ENCODE data around the gene LTA.

Gene LTA

DNA sequence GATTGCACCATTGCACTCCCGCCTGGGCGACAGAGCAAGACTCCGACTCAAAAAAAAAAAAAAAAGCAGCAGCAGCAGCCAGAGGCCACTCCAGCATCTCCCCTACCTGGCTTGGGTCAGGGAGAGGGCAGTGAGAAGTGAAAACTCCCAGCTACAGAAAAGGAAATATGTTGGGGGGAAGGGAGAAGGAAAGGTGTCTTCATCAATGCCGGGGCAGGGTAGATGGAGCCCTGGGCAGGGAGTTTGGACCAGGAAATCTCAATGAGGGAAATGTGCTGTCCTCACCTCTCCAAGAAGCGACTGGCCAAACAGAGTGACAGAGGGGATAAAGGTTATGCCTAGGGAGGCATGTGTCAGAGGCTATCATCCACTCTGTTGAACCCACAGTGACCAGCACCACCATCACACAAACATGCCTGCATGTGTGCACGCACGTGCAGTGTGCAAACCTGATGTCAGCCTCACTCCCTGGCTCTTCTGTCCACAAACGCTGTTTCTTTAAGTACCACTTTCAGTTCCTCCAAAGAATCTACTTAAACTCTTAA lies 42.1 kb downstream of the LTA start:
- Histone ChIP-seq H3K36me3 (no peaks in the 10 kb centered on the region), H3K27ac (no peak overlapping the region), H3K9me3 (no peaks in the 10 kb centered on the region), H3K4me1 (no peaks in the 10 kb centered on the region), H3K27me3 (no peaks in the 10 kb centered on the region), H3K4me3 (no peak overlapping the region)
- intact Hi-C loops (cut with DNase I; ENCODE audit: low total_unique reads): no loop called here
- TF ChIP-seq, protein P1, sequence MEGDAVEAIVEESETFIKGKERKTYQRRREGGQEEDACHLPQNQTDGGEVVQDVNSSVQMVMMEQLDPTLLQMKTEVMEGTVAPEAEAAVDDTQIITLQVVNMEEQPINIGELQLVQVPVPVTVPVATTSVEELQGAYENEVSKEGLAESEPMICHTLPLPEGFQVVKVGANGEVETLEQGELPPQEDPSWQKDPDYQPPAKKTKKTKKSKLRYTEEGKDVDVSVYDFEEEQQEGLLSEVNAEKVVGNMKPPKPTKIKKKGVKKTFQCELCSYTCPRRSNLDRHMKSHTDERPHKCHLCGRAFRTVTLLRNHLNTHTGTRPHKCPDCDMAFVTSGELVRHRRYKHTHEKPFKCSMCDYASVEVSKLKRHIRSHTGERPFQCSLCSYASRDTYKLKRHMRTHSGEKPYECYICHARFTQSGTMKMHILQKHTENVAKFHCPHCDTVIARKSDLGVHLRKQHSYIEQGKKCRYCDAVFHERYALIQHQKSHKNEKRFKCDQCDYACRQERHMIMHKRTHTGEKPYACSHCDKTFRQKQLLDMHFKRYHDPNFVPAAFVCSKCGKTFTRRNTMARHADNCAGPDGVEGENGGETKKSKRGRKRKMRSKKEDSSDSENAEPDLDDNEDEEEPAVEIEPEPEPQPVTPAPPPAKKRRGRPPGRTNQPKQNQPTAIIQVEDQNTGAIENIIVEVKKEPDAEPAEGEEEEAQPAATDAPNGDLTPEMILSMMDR (IDR thresholded peaks at IDR 0.05): no peak
- DNase-seq: no peak

DNA sequence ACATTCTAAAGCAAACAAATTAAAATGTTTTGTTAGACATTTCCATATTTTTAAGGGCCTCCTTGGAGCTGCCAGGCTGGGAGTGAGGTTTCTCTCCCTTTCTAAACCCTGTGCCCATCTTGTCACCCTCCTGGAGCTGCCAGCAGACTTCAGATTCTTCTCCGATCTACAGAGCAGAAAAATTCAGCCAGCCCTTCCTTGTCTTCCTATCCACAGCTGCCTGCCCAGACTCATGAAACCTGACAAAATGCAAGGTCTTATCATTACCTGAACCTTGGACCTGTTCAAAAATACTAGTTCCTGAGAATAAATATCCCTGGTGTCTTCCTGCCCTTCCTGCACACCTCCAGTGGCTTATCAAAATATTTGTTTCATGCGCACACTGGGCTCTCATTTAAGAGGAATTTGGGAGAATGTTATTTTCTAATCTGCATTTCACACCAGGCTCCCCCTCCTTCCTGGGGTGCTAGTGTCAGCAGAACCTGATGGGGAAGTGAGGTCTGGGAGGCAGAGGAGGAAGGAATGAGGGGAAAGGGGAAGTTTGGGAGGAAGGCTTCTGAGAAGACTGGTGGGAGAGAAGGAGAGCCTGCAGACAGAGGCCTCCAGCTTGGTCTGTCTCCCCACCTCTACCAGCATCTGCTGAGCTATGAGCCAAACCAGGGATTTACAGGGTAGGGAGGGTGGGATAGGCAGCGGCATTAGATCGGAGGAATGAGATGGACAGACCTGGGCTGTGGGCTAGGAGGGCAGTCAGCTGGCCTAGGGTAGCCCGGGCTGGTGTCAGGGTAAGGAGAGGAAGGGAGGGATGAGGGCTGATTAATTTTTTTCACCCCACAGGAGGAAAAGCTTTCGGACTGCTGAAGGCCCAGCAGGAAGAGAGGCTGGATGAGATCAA lies 42.8 kb downstream of the LTA start, which contains the start of gene AIF1:
Gene AIF1, plus strand, starts transcription at position 551 of the 895 bp plus-strand sequence. Its CDS starts 96 bp downstream, at position 647.
- no peaks in the 10 kb centered on the region for H3K27me3 ChIP-seq
- H3K27ac ChIP-seq: no peak within 1 kb of the TSS
- intact Hi-C loops (cut with DNase I; ENCODE audit: low total_unique reads): no loop called here
- no peaks in the 10 kb centered on the region for H3K4me1 ChIP-seq
- TF ChIP-seq, protein P1 (IDR thresholded peaks at IDR 0.05): no peak
- DNase-seq: no peak
- no peaks in the 10 kb centered on the region for H3K36me3 ChIP-seq
- H3K4me3 ChIP-seq: peak within 1 kb of the TSS; percentile 1 to 18
- no peaks in the 10 kb centered on the region for H3K9me3 ChIP-seq

DNA sequence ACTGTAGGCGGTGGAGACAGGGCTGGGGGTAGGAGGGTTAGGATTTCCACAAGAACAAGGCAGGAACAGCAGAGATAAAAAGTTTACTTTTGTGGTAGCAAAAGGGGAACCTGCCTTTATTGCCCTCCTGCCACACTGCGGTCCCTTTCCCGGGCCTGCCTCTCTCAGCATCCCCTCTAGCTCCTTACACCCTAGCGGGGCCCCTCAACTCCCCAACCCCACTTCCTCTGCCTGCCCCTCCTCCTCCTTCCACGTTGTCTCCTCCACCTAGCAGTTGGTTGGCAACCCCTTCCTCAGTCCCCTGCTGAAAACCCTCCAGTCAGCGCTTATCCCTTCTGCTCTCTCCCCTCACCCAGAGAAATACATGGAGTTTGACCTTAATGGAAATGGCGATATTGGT lies 43.7 kb downstream of the LTA start:
- H3K4me3 ChIP-seq: peak overlapping the region; percentile 1 to 18
- H3K4me1 ChIP-seq: no peaks in the 10 kb centered on the region
- H3K36me3 ChIP-seq: no peaks in the 10 kb centered on the region
- TF ChIP-seq, protein P1 (IDR thresholded peaks at IDR 0.05): no peak
- H3K27me3 ChIP-seq: no peaks in the 10 kb centered on the region
- H3K9me3 ChIP-seq: no peaks in the 10 kb centered on the region
- no peak overlapping the region for H3K27ac ChIP-seq
- no peak for DNase-seq
- intact Hi-C loops (cut with DNase I; ENCODE audit: low total_unique reads): no loop called here

DNA sequence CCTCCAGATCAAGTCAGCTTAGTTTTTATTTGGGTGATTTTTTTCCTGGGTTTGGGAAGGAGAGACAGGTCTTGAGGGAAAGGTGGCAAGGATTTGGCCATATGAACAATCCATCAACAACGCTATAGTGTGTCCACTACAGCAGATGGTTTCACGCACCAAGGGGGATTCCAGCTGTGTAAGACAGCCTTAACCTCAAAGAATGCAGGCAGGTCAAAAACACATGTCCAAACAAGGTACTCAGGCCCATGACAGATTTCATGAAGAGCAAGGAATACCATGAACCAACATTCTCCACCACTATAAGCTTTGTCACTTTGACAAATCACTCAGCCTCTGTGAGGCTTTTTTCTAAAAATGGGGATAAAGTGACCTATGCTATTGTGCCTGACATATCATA lies 44.9 kb downstream of the LTA start:
- no peaks in the 10 kb centered on the region for H3K27me3 ChIP-seq
- H3K36me3 ChIP-seq: no peaks in the 10 kb centered on the region
- H3K4me1 ChIP-seq: peaks cover 0 to 6% (median 3%) of the 10 kb centered on the region in 4 donors
- intact Hi-C loops (cut with DNase I; ENCODE audit: low total_unique reads): no loop called here
- H3K9me3 ChIP-seq: no peaks in the 10 kb centered on the region
- no peak overlapping the region for H3K4me3 ChIP-seq
- no peak for DNase-seq
- no peak overlapping the region for H3K27ac ChIP-seq
- TF ChIP-seq, protein P1 (IDR thresholded peaks at IDR 0.05): no peak

DNA sequence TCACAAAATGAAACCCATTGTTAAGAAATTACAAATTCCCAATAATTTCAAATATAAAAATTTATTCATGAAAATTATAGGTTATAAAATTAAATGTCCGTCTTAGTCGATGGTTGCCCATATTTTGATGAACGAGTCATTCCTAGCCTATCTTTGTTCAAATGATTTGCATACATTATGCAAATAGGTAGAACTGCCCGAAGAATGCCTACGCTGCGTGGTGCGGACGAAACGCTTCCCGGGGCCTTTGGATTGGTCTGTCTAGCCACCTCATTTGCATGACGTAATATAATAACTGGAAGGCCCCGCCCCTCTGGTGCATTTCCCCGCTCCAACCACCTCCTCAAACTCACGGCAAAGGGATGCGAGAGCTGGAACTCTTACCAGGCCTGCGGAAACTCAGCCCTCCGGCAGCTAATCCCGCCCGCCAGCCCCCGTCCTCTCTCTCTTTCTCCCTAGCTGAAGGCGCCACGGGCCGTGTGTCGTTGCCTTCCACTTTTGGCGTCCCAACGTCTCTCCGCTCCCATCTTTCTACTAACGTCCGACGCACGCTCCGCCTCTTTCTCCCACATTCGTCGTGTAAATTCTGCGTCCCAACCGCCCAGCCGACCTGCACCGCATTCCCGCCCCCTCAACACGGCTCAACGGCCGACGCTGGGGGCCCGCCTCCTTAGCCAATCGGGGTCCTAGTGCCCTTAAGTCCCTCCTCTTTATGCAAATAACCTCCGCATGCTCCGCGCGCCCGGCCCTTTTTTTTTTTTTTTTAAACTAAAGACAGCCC lies 47.9 kb downstream of the LTA start:
- no peaks in the 10 kb centered on the region for H3K27me3 ChIP-seq
- peak overlapping the region; percentile 90 to 91 for H3K27ac ChIP-seq
- peak; percentile 99 for DNase-seq
- TF ChIP-seq, protein P1 (IDR thresholded peaks at IDR 0.05): no peak
- peak overlapping the region; percentile 63 to 79 for H3K4me3 ChIP-seq
- intact Hi-C loops (cut with DNase I; ENCODE audit: low total_unique reads): no loop called here
- peaks cover 0 to 16% (median 7%) of the 10 kb centered on the region in 4 donors for H3K4me1 ChIP-seq
- peaks cover 12 to 18% (median 16%) of the 10 kb centered on the region in 3 donors for H3K36me3 ChIP-seq
- H3K9me3 ChIP-seq: no peaks in the 10 kb centered on the region

Data from tibial artery (tissue), 4 donors.